K562 (cell line): ENCODE measurements around the gene GNGT2. TPM values are rescaled to one million over a fixed set of nuclear protein-coding genes. Genes with fewer than 3 reads are reported as not detected.
A peak's percentile ranks its signal among the peaks of the same experiment; 100 is the strongest.

ENCODE experiments used
- BHLHE40 ChIP-seq: IDR thresholded peaks from 2 replicates; pipeline ENCODE4 v1.6.1; 2011; ENCODE audit warnings: low read length, improper control_type of control experiment
- BRD9 ChIP-seq: fragments of 450-650 bp; IDR thresholded peaks from 2 replicates; pipeline ENCODE4 v1.6.1; 2018; ENCODE audit warnings: low read depth; ENCODE audit not compliant: partially characterized antibody
- CEBPG ChIP-seq, 3 experiments: fragments of 200-800 bp in 1 of 3; sonication (Bioruptor generic) in 1 of 3; sonication (generic) in 1 of 3; formaldehyde crosslinking in 1 of 3; IDR thresholded peaks in 2 of 3; conservative IDR thresholded peaks in 1 of 3; 2 replicates each; pipeline versions ENCODE4 v1.6.1 to v1.8.0; 2016 to 2022; ENCODE audit warnings: missing compliant biosample characterization in 2 of 3, missing genetic modification characterization in 2 of 3, mild to moderate bottlenecking in 1 of 3, missing genetic modification reagents in 1 of 3
- DNMT1 ChIP-seq: fragments of 450-650 bp; IDR thresholded peaks from 2 replicates; pipeline ENCODE4 v1.6.1; 2016; ENCODE audit warnings: antibody characterized with exemption, mild to moderate bottlenecking
- FOXP4 ChIP-seq: sonication (generic); formaldehyde crosslinking; IDR thresholded peaks from 2 replicates; pipeline ENCODE4 v1.8.0; 2022; ENCODE audit warnings: mild to moderate bottlenecking, missing genetic modification reagents, borderline replicate concordance
- GTF2A2 ChIP-seq: IDR thresholded peaks from 2 replicates; pipeline ENCODE4 v1.6.1; 2016; ENCODE audit warnings: mild to moderate bottlenecking, missing genetic modification characterization, missing compliant biosample characterization
- HMGN3 ChIP-seq: IDR thresholded peaks from 2 replicates; pipeline ENCODE4 v1.6.1; 2011; ENCODE audit warnings: borderline replicate concordance, low read depth, mild to moderate bottlenecking, mixed read lengths, low read length; ENCODE audit not compliant: insufficient read length; ENCODE audit errors: extremely low read depth
- KAT8 ChIP-seq: fragments of 450-650 bp; IDR thresholded peaks from 2 replicates; pipeline ENCODE4 v1.6.1; 2016; ENCODE audit warnings: low read depth, mild to moderate bottlenecking
- MYC ChIP-seq, 2 experiments: fragments of 250-450 bp in 1 of 2; sonication (Bioruptor Pico) in 1 of 2; IDR thresholded peaks; 2 replicates each; pipeline versions ENCODE4 v1.5.1 to v1.6.1; 2012 to 2021; ENCODE audit warnings: low read depth in 2 of 2, borderline replicate concordance in 1 of 2, improper control_type of control experiment in 1 of 2, low read length in 1 of 2, mild to moderate bottlenecking in 1 of 2, moderate library complexity in 1 of 2
- NCOA1 ChIP-seq: fragments of 450-650 bp; IDR thresholded peaks from 2 replicates; pipeline ENCODE4 v1.6.1; 2016; ENCODE audit warnings: low read depth
- NUFIP1 ChIP-seq: fragments of 450-650 bp; IDR thresholded peaks from 2 replicates; pipeline ENCODE4 v1.6.1; 2018; ENCODE audit not compliant: partially characterized antibody
- RFX1 ChIP-seq: fragments of 450-650 bp; IDR thresholded peaks from 2 replicates; pipeline ENCODE4 v1.6.1; 2016; ENCODE audit warnings: mild to moderate bottlenecking, moderate library complexity
- SETDB1 ChIP-seq: IDR thresholded peaks from one replicate; pipeline ENCODE4 v1.6.1; 2012; ENCODE audit warnings: low read length, control low read depth, inconsistent platforms
- SRF ChIP-seq, 2 experiments: fragments of 250-450, 450-650 bp in 1 of 2; sonication (Bioruptor Pico) in 1 of 2; sonication (generic) in 1 of 2; formaldehyde crosslinking; IDR thresholded peaks; 2 replicates each; pipeline versions ENCODE4 v1.5.0 to v1.5.1; 2020 to 2022; ENCODE audit warnings: mild to moderate bottlenecking in 1 of 2, missing genetic modification reagents in 1 of 2
- TRIM25 ChIP-seq: fragments of 450-650 bp; IDR thresholded peaks from 2 replicates; pipeline ENCODE4 v1.7.0; 2016; ENCODE audit warnings: borderline replicate concordance
- polyA plus RNA-seq, 8 experiments: library from polyadenylated mRNA; depleted of rRNA in 4 of 8; stranded (reverse) in 5 of 8; unstranded in 3 of 8; fragments of >200 nt; fragmentation: Nextera tagmentation in 2 of 8; fragmentation: Illumina TruSeq in 1 of 8; extraction: Ambion mirVana in 2 of 8; extraction: Trizol in 1 of 8; gene quantifications; 2 replicates each; pipeline versions ENCODE4 v1.2.1 to v1.2.3, GENCODE V29; 2011 to 2014; ENCODE audit warnings: inconsistent platforms in 1 of 8, missing spikeins in 1 of 8
- total RNA-seq, 7 experiments: library from RNA; depleted of rRNA in 6 of 7; stranded (reverse); fragments of >200 nt in 6 of 7; fragmentation: Illumina TruSeq in 2 of 7; extraction: Trizol in 2 of 7; gene quantifications; 2 replicates each; pipeline versions ENCODE4 v1.2.1 to v1.2.3, GENCODE V29; 2011 to 2021; ENCODE audit warnings: low replicate concordance in 1 of 7

GNGT2 gene
- total and polyA plus RNA-seq, 9 of the 15 experiments (the other 6 are each of a cell fraction or from before 2014, with no cell fraction given) = not detected

GRCh38 chr17:49193513-49194296 lies 16.7 kb downstream of the GNGT2 start (continued):
- peak; percentile 98 for TF ChIP-seq TRIM25
- TF ChIP-seq MYC (IDR thresholded peaks at IDR 0.05; ENCODE audit: low read depth, low read length) = peak; percentile 45; the same call in 1 of the 2 replicates
- no peak for TF ChIP-seq MYC (CRISPR knock-in tag; IDR thresholded peaks at IDR 0.05; ENCODE audit: borderline replicate concordance, low read depth)
- peak; percentile 89 for TF ChIP-seq BHLHE40
- TF ChIP-seq RFX1 = peak; percentile 81
- no peak for TF ChIP-seq SRF (CRISPR knock-in tag; IDR thresholded peaks at IDR 0.05)
- peak; percentile 67 for TF ChIP-seq BRD9
- TF ChIP-seq SETDB1 = no peak
- no peak for TF ChIP-seq NUFIP1
- TF ChIP-seq NCOA1 = no peak; the same call in 1 of the 2 replicates
- no peak for TF ChIP-seq HMGN3
- 0 out of 2 replicates have a peak, but pooled peaks have one; percentile 91 for TF ChIP-seq DNMT1
- TF ChIP-seq KAT8 = no peak
- TF ChIP-seq GTF2A2 = 0 out of 2 replicates have a peak, but pooled peaks have one; percentile 59
- no peak for TF ChIP-seq CEBPG (CRISPR knock-in tag; IDR thresholded peaks at IDR 0.05)
- no peak for TF ChIP-seq CEBPG (tag; conservative IDR thresholded peaks at IDR 0.05 in 1 of 2, IDR thresholded peaks at IDR 0.05 in 1 of 2)
- TF ChIP-seq FOXP4 (CRISPR knock-in tag) = no peak
